HL-60/S4 (cell line): ENCODE measurements around the gene CCR8.
"Not testable (repeated sequence)": the region's sequence is repeated elsewhere in the genome, so short reads cannot be mapped to it uniquely, and the experiment has no call there.

ENCODE experiments used
- in situ Hi-C: fragments of 300-500 bp; cut with MboI; formaldehyde crosslinking; loops from 2 replicates; pipeline ENCODE4 v1.14.3; 2022; ENCODE audit warnings: low sequenced_read_pairs

Gene CCR8

DNA sequence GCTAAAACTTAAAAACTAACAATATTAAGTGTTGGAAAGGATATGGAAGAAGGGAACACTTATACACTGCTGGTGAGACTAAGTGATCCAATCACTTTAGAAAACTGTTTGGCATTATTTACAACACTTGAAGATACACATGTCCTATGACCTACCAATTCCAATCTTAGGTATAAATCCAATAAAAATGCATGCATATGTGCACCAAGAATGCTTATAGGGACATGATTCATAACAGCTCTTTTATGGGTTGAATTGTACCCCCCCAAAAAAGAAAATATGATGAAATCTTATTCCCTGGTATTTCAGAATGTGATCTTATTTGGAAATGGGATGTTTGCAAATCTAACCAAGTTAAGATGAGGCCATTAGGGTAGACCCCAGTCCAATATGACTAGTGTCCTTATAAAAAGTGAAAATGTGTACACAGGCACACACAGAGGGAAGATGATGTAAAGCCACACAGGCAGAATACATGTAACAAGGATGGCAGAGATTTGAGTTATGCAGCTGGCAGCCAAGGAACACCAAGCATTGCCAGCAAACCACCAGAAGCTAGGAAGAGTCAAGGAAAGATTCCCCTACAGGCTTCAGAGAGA, 15.3 kb downstream of the CCR8 start:
- in situ Hi-C loops = no loop called here

DNA sequence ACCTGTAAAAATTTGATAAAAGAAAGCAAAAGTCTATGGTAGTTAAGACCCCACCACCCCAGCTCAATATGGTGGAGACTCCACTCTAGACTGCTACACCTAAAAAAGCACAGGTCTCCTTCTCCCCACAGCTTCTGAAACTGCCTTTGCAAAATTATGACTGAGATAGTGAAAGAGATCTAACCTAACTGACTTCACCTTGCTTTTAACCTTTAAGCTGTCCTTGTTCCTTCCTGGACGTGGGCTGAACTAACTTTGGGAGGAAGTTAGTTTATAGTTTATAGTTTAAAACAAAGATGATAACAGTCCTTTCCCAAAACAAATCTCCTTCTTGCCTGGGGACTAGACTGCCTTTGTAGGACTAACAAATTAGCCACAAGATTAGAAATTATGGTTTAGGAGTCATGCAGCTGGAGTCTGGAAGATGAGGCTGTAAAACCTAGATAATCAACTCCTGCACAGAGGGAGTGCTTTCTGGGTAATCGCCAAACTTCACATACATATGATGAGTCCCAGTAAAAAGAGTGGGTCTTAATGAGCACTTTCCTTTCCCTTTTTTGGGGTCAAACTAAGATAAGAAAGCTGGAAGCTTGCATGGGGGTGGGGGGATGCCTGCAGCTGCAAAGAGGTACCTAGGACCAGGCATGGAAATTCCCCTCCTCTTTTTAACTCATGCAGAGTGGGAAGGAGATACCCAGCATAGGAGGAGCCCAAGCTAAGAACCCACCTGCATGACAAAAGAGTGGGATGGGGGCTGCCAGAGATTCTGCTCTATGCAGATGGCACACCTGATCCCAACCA, 17.5 kb downstream of the CCR8 start:
- in situ Hi-C loops = no loop called here

- in situ Hi-C loops = no loop called here
Measured at GRCh38 chr3:39347586-39347876, 18.0 kb downstream of the CCR8 start.

- in situ Hi-C loops = no loop called here
Measured at GRCh38 chr3:39349080-39349479, 19.6 kb downstream of the CCR8 start.

DNA sequence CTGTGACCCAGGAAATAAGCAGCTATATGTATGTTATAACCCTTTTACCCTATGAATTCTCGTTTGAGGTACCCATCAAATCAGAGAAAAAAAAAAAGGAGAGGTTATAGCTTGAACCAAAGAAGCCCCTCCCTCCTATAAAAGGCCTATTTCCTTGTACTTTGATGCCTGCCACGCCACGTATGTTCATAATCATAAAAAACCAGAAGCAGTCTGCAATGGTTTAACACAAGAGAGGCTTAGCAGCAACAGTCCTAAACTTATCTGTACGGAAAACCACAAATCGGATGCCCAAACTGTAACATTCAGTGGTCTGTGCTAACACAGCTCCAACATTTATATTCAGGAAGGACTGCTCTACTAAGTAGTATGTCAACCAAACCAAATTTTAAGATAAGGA, 21.2 kb downstream of the CCR8 start:
- in situ Hi-C loops = no loop called here

- in situ Hi-C loops = not testable (repeated sequence)
Measured at GRCh38 chr3:39351134-39351533, 21.6 kb downstream of the CCR8 start.

GRCh38 chr3:39353168-39353927, 23.8 kb downstream of the CCR8 start:
- in situ Hi-C loops = not testable (repeated sequence)

DNA sequence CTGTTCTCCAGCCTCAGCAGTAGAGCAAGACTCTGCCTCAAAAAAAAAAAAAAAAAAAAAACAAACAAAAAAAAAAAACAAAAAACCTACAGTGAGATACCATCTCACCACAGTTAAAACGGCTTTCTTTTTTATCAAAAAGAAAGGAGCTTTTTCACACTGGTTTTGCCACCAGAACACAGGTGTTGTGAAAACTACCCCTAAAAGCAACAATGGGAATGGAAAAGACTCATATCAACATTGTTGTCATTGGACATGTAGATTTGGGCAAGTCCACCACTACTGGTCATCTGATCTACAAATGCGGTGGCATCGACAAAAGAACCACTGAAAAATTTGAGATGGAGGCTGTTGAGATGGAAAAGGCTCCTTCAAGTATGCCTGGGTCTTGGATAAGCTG, 28.8 kb downstream of the CCR8 start:
- in situ Hi-C loops = no loop called here

DNA sequence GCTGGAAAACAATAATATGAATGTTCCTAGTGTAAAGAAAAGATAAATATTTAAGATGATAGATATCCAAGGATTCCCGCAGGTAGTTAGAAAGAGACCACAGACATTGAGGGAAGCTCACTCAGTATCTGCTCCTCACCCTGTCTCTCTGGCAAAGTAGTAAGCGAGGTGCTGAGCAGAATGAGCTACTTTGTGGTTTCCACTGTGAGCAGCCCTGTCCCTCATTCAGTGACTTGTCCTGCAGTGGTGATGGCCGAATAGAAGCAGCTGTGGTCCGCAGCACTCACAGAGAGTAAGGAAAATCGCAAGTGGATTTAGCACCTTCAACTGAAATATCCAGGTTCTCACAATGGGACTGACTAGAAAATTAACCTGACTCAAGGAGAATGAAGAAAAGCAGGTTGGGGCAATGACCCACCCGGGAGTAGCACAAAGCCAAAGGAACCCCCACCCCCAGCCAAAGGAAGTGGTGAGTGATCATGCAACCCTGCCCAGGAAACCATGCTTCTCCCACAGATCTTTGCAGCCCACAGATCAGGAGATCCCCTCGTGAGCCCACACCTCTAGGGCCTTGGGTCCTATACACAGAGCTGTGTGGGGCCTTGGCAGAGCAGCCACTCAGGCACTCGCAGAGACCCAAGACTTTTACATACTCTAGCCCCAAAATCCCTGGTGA, 31.9 kb downstream of the CCR8 start:
- in situ Hi-C loops = no loop called here

DNA sequence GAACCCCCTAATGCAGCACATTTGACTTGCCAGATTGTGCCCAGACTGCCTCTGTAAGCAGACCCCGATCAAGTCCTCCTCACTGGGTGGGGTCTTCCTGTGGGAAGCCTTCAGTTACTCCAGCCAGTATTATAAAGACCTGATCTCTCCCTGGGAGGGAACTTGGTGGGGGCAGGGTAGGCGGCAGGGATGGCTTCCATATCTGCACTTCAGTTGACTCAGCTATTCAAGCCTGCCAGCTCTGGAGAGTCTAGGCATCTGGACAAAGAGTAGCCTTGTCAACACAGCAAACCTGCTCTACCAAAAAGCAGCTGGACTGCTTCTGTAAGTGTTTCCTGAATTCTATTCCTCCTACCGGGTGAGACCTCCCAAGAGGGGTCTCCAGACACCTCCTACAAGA, 32.7 kb downstream of the CCR8 start:
- in situ Hi-C loops = no loop called here

DNA sequence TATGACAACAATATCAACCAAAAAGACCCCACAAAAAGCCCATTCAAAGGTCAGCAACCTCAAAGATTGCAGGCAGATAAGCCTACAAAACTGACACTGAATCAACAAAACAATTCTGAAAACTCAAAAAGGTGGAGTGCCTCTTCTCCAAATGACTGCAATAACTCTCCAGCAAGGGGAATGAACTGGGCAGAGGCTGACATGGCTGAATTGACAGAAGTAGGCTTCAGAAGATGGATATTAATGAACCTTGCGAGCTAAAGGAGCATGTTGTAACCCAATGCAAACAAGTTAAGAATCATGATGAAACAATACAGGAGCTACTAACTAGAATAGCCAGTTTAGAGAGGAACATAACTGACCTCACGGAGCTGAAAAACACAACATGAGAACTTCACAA, 33.3 kb downstream of the CCR8 start:
- in situ Hi-C loops = no loop called here

DNA sequence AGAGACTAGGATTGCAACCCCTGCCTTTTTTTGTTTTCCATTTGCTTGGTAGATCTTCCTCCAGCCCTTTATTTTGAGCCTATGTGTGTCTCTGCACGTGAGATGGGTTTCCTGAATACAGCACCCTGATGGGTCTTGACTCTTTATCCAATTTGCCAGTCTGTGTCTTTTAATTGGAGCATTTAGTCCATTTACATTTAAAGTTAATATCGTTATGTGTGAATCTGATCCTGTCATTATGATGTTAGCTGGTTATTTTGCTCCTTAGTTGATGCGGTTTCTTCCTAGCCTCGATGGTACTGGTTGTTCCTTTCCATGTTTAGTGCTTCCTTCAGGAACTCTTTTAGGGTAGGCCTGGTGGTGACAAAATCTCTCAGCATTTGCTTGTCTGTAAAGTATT, 40.9 kb downstream of the CCR8 start:
- in situ Hi-C loops = not testable (repeated sequence)

DNA sequence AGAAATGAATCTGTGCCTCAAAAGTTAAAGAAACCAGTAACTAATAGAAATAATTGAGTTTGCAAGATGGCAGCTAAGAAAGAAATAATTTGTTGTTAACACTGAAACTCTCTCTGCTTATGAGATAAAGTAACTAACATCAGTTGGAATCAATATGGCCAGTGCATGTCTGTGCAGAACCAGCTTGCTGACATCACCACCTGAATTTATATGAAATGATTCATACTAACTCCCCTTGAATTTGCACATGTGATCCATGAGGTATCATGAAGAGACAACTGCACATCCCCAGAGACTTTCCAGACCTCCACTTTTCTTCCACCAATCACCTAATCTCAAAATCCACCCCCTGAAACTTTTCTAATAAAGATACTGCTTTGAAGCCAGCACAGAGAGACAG, 43.3 kb downstream of the CCR8 start:
- in situ Hi-C loops = no loop called here

GRCh38 chr3:39376959-39377634, 47.6 kb downstream of the CCR8 start:
- in situ Hi-C loops = no loop called here

- in situ Hi-C loops = no loop called here
Measured at GRCh38 chr3:39378088-39378487, 48.6 kb downstream of the CCR8 start.

GRCh38 chr3:39378957-39379777, 49.7 kb downstream of the CCR8 start:
- in situ Hi-C loops = no loop called here

- in situ Hi-C loops = no loop called here
Measured at GRCh38 chr3:39379778-39380155, 50.3 kb downstream of the CCR8 start.

GRCh38 chr3:39381432-39381831, 51.9 kb downstream of the CCR8 start:
- in situ Hi-C loops = no loop called here
